ENCODE results near the gene MTMR2.
"Not testable (repeated sequence)": the region's sequence is repeated elsewhere in the genome, so short reads cannot be mapped to it uniquely, and the experiment has no call there.

Gene MTMR2

GRCh38 chr11:95883381-95883780 lies 40.5 kb downstream of the MTMR2 start:
- no peak for FAIRE-seq

GRCh38 chr11:95877291-95877690 lies 46.6 kb downstream of the MTMR2 start:
- FAIRE-seq, result no peak

GRCh38 chr11:95870877-95871276 lies 53.0 kb downstream of the MTMR2 start:
- FAIRE-seq, result not testable (repeated sequence)

GRCh38 chr11:95867105-95867504 lies 56.8 kb downstream of the MTMR2 start:
- no peak for FAIRE-seq

GRCh38 chr11:95863486-95864140 lies 60.3 kb downstream of the MTMR2 start:
- FAIRE-seq, result no peak

- FAIRE-seq, result not testable (repeated sequence)
These were observed 63.9 kb downstream of the MTMR2 start for GRCh38 chr11:95860024-95860423.

- FAIRE-seq, result not testable (repeated sequence)
These were observed 69.5 kb downstream of the MTMR2 start for GRCh38 chr11:95854362-95854761.

GRCh38 chr11:95853862-95854261 lies 70.0 kb downstream of the MTMR2 start:
- no peak for FAIRE-seq

- FAIRE-seq, result no peak
These were observed 70.8 kb downstream of the MTMR2 start for GRCh38 chr11:95853138-95853537.

GRCh38 chr11:95850137-95850536 lies 73.8 kb downstream of the MTMR2 start:
- no peak for FAIRE-seq

- no peak for FAIRE-seq
These were observed 74.7 kb downstream of the MTMR2 start for GRCh38 chr11:95849087-95849825.

- no peak for FAIRE-seq
These were observed 78.7 kb downstream of the MTMR2 start for GRCh38 chr11:95845167-95845566.

GRCh38 chr11:95835768-95836488 lies 88.0 kb downstream of the MTMR2 start:
- FAIRE-seq, result no peak

- FAIRE-seq, result no peak
These were observed 88.6 kb downstream of the MTMR2 start for GRCh38 chr11:95835351-95835750.

- no peak for FAIRE-seq
These were observed 90.5 kb downstream of the MTMR2 start for GRCh38 chr11:95833378-95833777.

GRCh38 chr11:95832763-95833162 lies 91.1 kb downstream of the MTMR2 start:
- no peak for FAIRE-seq

GRCh38 chr11:95831198-95831883 lies 92.6 kb downstream of the MTMR2 start:
- no peak for FAIRE-seq

- FAIRE-seq, result no peak
These were observed 94.2 kb downstream of the MTMR2 start for GRCh38 chr11:95829580-95830259.

- FAIRE-seq, result no peak
These were observed 96.2 kb downstream of the MTMR2 start for GRCh38 chr11:95827696-95828095.

GRCh38 chr11:95821640-95822039 lies 102.3 kb downstream of the MTMR2 start:
- no peak for FAIRE-seq

- no peak for FAIRE-seq
These were observed 107.9 kb downstream of the MTMR2 start for GRCh38 chr11:95816037-95816436.

GRCh38 chr11:95811052-95811451 lies 112.9 kb downstream of the MTMR2 start:
- not testable (repeated sequence) for FAIRE-seq

GRCh38 chr11:95806464-95806863 lies 117.4 kb downstream of the MTMR2 start:
- FAIRE-seq, result not testable (repeated sequence)

All from A204.1 (cell line).